ENCODE measurements around the gene PRDX3. TPM values are rescaled to one million over a fixed set of nuclear protein-coding genes. Genes with fewer than 3 reads are reported as not detected.

PRDX3 gene
- polyA plus RNA-seq, 1 experiment: 280 TPM

DNA sequence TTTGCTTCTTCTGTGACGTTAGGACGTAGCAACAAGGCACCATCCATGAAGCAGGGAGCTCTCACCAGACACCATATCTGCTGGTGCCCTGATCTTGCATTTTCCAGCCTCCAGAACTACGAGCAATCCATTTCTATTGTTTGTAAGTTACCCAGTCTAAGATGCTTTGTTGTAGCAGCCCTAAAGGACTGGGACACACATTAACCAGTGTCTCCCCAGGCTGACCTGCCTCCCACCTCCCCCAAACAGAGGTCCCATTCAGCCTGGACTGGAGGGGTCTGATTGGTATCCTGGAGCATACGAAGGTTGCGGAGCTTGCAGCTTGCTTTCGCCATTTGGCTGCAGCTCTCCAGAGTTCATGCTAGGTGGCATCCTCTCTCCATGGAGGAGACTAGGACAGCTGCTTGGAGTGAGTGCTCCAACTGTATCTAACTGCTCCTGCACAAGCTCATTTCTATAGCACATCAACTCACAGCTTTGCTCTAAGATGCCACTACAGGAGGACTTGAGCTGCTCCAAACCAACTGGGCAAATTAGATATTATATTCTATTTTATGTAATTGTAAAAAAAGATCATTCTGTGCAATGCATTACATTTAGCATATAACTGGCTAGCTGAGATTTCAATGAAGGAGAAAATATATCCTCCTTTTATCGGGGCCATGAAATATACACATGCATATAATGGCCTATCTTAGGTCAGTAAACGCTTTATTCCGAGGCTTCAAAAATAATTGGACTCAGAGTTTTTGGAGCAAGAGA is 20.8 kb upstream of the PRDX3 start:
- POLR2A ChIA-PET: interaction anchor here (0.6 kb wide), 1 partner anchor 10 kb away, joined by 8 read pairs; no protein-coding TSS in a partner anchor
- no peak overlapping the region for H3K4me3 ChIP-seq (ENCODE audit: low read depth, low read length)
- CTCF ChIA-PET: interaction anchor here (0.6 to 8.6 kb wide), 56 partner anchors 7 to 668 kb away, joined by 3 to 143 read pairs (median 4); partner anchors contain the start of genes GRK5, RGS10 and TIAL1
- no peaks in the 10 kb centered on the region for H3K27me3 ChIP-seq (ENCODE audit: control insufficient read depth, insufficient read depth, low read length)
- no peaks in the 10 kb centered on the region for H3K36me3 ChIP-seq (ENCODE audit: control insufficient read depth, insufficient read depth, low read length)
- TF ChIP-seq, protein P1, sequence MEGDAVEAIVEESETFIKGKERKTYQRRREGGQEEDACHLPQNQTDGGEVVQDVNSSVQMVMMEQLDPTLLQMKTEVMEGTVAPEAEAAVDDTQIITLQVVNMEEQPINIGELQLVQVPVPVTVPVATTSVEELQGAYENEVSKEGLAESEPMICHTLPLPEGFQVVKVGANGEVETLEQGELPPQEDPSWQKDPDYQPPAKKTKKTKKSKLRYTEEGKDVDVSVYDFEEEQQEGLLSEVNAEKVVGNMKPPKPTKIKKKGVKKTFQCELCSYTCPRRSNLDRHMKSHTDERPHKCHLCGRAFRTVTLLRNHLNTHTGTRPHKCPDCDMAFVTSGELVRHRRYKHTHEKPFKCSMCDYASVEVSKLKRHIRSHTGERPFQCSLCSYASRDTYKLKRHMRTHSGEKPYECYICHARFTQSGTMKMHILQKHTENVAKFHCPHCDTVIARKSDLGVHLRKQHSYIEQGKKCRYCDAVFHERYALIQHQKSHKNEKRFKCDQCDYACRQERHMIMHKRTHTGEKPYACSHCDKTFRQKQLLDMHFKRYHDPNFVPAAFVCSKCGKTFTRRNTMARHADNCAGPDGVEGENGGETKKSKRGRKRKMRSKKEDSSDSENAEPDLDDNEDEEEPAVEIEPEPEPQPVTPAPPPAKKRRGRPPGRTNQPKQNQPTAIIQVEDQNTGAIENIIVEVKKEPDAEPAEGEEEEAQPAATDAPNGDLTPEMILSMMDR (IDR thresholded peaks at IDR 0.05; ENCODE audit: insufficient read depth, low read depth, low read length): peak; percentile 79
- DNase-seq (ENCODE audit: low read depth): no peak

- ChIA-PET POLR2A (interaction anchor here (0.7 kb wide), 1 partner anchor 173 kb away, joined by 3 read pairs; no protein-coding TSS in a partner anchor), CTCF (interaction anchor here (0.6 to 8.6 kb wide), 36 partner anchors 8 to 1513 kb away, joined by 3 to 143 read pairs (median 4); partner anchors contain the start of genes GRK5 and RGS10)
- TF ChIP-seq, protein P1 (IDR thresholded peaks at IDR 0.05; ENCODE audit: insufficient read depth, low read depth, low read length): peak; percentile 35
- Histone ChIP-seq H3K4me3 (ENCODE audit: low read depth, low read length) (no peak overlapping the region), H3K36me3 (ENCODE audit: control insufficient read depth, insufficient read depth, low read length) (no peaks in the 10 kb centered on the region), H3K27me3 (ENCODE audit: control insufficient read depth, insufficient read depth, low read length) (no peaks in the 10 kb centered on the region)
- no peak for DNase-seq (ENCODE audit: low read depth)
These were observed 19.8 kb upstream of the PRDX3 start for GRCh38 chr10:119198438-119198837.

DNA sequence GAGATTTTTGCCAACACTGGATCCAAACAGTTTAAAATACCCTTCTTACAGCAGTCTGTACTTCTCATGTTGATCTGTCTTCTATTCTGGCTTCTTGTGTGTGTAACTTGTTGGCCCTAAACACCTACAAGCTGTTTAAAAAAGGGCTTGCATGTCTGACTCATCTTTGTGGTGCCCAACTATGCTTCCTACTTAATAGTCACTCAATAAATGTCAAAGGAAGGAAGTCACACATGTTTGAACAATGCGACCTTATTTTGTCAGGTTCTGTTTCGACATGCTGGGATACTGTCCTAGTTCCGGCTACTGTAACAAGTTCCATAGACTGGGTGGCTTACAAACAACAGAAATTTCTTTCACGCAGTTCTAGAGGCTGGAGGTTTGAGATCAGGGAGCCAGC is 19.3 kb upstream of the PRDX3 start:
- TF ChIP-seq, protein P1 (IDR thresholded peaks at IDR 0.05; ENCODE audit: insufficient read depth, low read depth, low read length): no peak
- ChIA-PET CTCF (interaction anchor here (0.6 to 8.6 kb wide), 23 partner anchors 8 to 1512 kb away, joined by 3 to 143 read pairs (median 7); partner anchors contain the start of genes GRK5 and RGS10), POLR2A (interaction anchor here (0.6 to 0.7 kb wide), 2 partner anchors 86 to 173 kb away, joined by 3 read pairs; no protein-coding TSS in a partner anchor)
- no peaks in the 10 kb centered on the region for H3K27me3 ChIP-seq (ENCODE audit: control insufficient read depth, insufficient read depth, low read length)
- DNase-seq (ENCODE audit: low read depth): peak; percentile 95
- no peak overlapping the region for H3K4me3 ChIP-seq (ENCODE audit: low read depth, low read length)
- no peaks in the 10 kb centered on the region for H3K36me3 ChIP-seq (ENCODE audit: control insufficient read depth, insufficient read depth, low read length)

- CTCF ChIA-PET: interaction anchor here (0.6 kb wide), 1 partner anchor 406 kb away, joined by 4 read pairs; no protein-coding TSS in a partner anchor
- no peaks in the 10 kb centered on the region for H3K27me3 ChIP-seq (ENCODE audit: control insufficient read depth, insufficient read depth, low read length)
- DNase-seq (ENCODE audit: low read depth): no peak
- POLR2A ChIA-PET: no interaction called here
- TF ChIP-seq, protein P1 (IDR thresholded peaks at IDR 0.05; ENCODE audit: insufficient read depth, low read depth, low read length): no peak
- H3K36me3 ChIP-seq (ENCODE audit: control insufficient read depth, insufficient read depth, low read length): no peaks in the 10 kb centered on the region
- no peak overlapping the region for H3K4me3 ChIP-seq (ENCODE audit: low read depth, low read length)
These were observed 13.3 kb upstream of the PRDX3 start for GRCh38 chr10:119191881-119192280.
